GM19099 (cell line): ENCODE measurements around the gene SUPT3H.
A peak's percentile ranks its signal among the peaks of the same experiment; 100 is the strongest.

Experiments
- POLR2A ChIP-seq: IDR thresholded peaks from 3 replicates; pipeline ENCODE4 v1.6.1; 2011; ENCODE audit warnings: low read depth; ENCODE audit not compliant: insufficient read length; ENCODE audit errors: extremely low read depth

SUPT3H gene

DNA sequence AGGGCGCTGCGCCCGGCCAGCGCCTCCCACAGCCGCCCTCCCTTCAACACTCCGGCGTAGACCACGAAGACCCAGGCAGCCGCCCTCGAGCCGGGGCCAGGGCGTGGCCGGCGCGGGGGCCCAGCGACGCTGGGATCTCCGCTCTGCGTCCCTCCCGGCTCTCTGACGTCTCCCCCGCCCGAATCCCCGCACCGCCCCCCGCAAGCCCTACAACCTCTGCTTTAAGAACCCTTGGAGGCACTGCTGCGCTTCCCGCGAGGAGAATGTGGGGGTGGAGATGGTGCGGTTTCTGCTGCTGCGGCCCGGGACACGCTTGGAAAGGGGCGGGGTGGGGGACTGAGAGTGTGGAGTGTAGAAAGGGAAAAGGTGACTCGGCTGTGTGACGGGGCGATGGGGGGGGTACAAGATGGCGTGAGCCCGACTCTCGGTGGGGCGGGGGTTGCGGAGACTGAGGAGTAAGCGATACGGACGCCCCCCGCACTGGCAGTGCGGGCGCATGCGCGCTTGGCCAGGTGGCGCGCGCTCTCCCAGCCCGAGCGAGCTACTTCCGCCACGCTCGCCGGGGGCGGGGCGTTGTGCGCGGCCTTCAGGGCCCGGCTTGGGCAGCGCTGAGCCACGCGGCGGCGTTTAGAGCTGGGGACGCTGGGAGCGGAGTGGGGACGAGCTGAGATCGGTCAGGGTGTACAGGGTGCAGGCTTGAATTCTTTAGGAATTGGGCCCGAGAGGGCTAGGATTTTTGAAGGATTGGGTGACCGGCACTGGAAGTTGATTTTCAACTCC, at the start of gene SUPT3H:
Gene SUPT3H, minus strand, starts transcription at position 381 of the 780 bp plus-strand sequence.
- TF ChIP-seq POLR2A: peak; percentile 72

DNA sequence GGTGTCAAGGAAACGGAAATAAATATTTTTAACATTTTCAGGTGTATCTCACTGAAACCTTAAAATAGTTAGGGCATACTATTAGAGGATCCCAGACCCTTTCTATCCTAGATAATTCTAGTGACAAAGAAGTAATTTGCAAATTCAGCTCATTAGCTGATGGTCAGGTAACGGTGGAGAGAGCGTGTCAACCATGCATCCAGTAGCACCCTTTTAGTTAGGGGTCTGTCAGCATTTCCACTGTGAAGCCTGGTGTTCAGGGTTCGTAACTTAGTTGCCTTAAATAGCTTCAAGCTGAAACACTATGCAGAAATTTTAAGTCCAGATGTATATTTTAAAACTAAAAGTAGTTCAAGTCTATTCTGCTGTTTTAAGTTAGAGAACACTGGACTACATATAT, 48.5 kb upstream of the SUPT3H start:
- TF ChIP-seq POLR2A: no peak

- no peak for TF ChIP-seq POLR2A
Measured at GRCh38 chr6:45424451-45424861, 46.7 kb upstream of the SUPT3H start.

- no peak for TF ChIP-seq POLR2A
Measured at GRCh38 chr6:45423824-45424450, 46.2 kb upstream of the SUPT3H start.

DNA sequence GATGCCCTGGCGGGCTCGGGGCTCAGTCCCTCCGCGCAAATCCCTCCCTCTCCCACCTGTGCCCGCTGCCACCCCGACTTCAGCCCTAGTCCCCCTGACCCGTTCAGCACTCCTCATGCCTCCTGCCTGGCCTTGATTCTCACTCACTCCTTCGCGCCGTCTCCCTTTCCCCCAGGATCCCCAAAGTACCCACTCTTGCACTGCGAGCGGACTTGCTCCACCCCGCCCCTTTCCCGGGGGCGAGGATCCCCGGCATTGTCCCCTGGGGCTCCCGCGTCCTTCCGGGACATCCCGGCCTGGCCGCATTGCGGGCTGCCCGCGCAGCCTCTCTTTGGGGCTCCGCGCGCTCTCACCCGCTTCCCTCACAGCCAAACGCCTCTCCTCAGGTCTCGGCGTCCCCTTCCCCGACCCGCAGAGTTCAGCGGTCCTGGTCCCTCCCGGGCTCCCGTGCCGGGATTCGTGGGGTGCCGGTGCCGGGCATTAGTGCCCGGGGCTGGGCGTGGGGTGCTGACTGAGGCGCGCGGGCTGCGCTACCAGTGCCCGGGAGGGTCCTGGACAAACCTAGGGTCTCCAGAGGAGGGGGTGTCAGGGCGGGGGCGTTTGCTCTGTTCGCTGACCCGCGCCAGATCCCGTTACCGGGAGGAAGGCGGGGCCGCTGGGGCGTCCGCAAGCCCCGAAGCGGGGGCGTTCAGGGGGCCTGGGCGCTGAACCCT, 45.5 kb upstream of the SUPT3H start:
- TF ChIP-seq POLR2A: no peak

GRCh38 chr6:45422503-45423110, 44.9 kb upstream of the SUPT3H start:
- TF ChIP-seq POLR2A: no peak

- no peak for TF ChIP-seq POLR2A
Measured at GRCh38 chr6:45421709-45422502, 44.2 kb upstream of the SUPT3H start.

DNA sequence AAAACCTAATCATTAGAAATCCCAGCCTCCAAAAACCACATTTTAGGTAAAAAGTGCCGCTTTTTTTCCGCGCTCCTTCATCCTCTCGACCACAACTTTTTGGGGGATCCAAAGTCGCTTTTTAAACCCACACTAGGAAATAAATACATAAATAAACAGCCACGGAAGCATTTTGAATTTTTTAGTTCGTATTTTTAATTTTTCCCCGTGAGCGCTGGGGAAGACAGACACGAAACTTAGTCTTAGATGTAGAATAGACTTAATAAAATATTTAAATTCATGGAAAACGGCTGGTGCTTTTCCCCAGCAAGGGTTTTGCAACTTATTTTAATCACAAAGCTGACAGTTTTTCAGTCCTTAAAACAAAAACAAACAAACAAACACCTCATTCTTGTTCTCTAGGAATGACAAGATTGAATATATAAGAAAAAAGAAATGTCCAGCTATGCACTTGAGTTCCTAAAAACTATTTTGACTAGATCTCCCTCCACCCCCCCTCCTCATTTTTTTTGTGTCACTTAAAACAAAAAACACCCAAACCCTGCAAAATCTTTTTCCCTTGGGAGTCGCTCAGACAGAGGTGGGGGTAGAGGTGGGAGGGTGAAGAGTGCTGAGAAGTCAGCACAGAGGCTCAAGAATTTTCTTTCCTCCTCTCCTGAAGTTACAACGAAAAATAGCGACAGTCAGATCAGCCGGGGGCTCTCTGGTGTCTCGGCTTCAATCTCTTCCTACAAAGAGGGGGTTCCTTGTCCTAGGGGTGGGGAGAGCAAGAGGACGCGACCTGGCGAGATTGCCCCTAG, 43.4 kb upstream of the SUPT3H start:
- TF ChIP-seq POLR2A: no peak

DNA sequence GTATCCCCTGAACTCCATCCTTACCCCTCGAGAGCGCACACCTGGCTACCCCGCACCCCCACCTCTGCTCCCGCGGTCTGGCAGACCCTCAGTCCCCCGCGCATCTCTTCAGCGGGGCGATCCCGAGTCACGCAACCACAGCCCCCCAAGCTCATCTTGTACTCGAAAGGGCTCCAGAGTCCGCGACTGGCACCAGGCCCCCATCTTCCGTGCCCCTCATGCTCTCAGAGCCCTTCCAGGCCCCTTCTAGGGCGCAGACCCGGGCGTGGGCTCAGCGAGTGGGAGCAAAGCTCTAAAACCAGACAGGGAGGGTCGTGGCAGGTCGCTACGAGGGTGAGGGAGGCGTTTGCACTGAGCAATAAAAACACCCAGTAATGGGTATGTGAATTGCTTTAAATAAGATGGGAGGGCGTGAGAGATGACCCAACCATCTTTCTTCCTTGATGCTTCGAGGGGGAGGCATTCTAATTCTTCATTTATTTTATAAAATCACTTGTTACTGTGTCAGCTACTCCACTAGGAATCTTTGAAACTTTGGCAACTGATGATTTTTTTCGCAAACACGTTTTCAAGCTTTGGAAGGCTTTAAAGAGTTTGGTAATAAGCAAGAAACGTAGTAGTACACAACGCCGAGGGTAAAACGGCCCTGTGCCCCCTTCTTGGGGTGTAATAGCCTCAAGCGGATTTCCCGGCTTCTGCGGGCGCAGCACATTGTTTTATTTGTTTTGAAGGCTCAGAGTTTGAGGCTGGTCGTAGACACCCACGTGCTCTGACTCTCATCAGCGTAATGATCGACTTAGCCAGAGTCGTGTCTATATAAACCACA, 42.6 kb upstream of the SUPT3H start:
- TF ChIP-seq POLR2A: no peak

- no peak for TF ChIP-seq POLR2A
Measured at GRCh38 chr6:45419571-45420082, 41.9 kb upstream of the SUPT3H start.

DNA sequence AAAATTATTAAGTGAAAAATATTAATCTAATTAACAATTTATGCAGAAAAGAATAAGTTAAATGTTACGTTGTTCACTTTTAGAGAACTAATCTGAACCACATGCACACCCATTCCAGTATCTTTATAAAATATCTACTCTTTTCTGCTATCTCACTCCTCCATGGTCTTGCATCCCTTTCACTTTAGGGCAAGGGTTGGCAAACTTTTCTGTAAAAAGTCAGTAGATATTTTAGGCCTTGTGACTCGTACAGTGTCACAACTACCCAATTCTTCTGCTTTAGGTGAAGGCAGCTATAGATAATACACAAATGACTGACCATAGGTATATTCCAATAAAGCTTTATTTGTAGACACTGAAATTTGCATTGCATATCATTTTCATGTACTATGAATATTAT, 39.7 kb upstream of the SUPT3H start:
- no peak for TF ChIP-seq POLR2A

DNA sequence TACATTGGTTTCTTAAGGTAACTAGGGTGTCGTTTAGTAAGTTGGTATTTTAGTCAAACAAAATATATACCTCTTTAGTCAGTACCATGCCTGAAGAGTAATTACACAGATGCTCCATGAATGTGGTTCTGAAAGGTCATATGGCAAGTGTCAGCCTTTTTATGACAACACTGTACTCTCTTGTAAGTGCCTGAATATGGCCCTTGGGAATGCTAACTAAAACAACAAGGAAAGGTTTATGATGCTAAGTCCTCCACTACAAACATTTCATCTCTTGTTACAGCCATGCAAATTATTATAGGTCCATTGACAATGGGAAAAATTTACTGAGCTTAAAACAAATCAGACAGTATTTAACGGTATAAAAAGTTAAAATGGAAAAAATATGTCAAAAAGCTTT, 39.0 kb upstream of the SUPT3H start:
- TF ChIP-seq POLR2A: no peak
